RWPE1 (cell line): ENCODE data around the gene CNTNAP2.

Source experiments
- CTCF ChIA-PET: fragments of 350-600 bp; sonication (Branson Sonifier 250); formaldehyde crosslinking; extraction: SDS; loops from one replicate; lab custom pipeline; 2021; lab: Yijun Ruan, JAX
- POLR2A ChIA-PET: fragments of 400-600 bp; formaldehyde crosslinking; extraction: SDS; loops from one replicate; lab custom pipeline; 2020; ENCODE audit warnings: antibody characterized with exemption; ENCODE audit not compliant: low non-redundant PET; lab: Yijun Ruan, JAX
- DNase-seq: peaks from one replicate; pipeline ENCODE4 v3.0.0; 2012; ENCODE audit warnings: low spot score
- H3K27ac ChIP-seq: fragments of 450-650 bp; 2 replicates; pipeline ENCODE4 v1.5.1; 2017
- TF ChIP-seq, protein P1 (sequence below): fragments of 450-650 bp; conservative IDR thresholded peaks from 2 replicates; pipeline ENCODE4 v1.5.1; 2017; ENCODE audit warnings: low read depth, mild to moderate bottlenecking

CNTNAP2 gene

DNA sequence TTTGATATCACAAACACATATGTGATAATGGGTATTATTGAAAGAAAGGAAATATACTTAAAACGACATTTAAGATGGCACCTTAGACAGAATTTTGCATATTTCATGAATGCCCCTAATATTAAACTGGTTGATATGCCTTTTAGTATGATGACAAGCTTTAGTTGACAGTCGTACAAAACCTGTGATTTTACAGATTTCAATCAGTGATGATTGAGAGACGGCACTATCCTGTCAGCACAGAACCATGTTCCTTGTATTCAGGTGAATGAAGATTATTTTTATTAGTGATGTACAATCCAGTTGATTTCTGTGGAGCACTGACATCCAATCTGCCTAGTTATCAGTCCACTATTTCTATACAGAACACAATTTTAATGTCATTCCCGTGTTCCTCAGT is 333.0 kb downstream of the CNTNAP2 start:
- ChIA-PET POLR2A (no interaction called here), CTCF (no interaction called here)
- DNase-seq = no peak
- H3K27ac ChIP-seq = no peak overlapping the region
- TF ChIP-seq, protein P1, sequence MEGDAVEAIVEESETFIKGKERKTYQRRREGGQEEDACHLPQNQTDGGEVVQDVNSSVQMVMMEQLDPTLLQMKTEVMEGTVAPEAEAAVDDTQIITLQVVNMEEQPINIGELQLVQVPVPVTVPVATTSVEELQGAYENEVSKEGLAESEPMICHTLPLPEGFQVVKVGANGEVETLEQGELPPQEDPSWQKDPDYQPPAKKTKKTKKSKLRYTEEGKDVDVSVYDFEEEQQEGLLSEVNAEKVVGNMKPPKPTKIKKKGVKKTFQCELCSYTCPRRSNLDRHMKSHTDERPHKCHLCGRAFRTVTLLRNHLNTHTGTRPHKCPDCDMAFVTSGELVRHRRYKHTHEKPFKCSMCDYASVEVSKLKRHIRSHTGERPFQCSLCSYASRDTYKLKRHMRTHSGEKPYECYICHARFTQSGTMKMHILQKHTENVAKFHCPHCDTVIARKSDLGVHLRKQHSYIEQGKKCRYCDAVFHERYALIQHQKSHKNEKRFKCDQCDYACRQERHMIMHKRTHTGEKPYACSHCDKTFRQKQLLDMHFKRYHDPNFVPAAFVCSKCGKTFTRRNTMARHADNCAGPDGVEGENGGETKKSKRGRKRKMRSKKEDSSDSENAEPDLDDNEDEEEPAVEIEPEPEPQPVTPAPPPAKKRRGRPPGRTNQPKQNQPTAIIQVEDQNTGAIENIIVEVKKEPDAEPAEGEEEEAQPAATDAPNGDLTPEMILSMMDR = no peak

DNA sequence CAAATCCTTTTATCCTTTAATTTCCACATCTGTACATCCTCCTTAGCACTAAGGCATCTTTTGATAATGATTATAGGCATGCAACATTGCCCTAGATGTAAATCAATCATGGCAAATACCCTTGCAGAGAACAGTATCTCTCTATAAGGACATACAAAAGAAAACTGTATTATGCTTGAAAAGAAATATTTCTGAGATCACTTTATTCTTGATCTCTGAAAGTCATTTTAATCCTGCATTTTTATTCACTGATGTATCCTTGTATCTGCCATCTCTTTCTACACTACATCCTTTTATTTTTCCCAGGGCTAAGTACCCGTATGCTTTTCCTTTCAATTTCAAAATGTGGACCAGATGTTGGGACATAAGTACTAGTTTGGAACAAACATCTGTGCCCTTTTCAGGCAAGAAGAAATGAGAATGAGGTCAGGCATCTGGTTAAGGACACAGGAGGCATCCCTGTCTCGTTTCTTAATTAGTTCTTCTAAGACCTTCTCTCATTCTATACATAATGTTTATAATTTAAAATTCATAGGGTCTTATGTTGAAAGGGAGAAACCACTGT is 338.6 kb downstream of the CNTNAP2 start:
- no peak for DNase-seq
- POLR2A ChIA-PET = no interaction called here
- no peak overlapping the region for H3K27ac ChIP-seq
- CTCF ChIA-PET = no interaction called here
- TF ChIP-seq, protein P1 = no peak

DNA sequence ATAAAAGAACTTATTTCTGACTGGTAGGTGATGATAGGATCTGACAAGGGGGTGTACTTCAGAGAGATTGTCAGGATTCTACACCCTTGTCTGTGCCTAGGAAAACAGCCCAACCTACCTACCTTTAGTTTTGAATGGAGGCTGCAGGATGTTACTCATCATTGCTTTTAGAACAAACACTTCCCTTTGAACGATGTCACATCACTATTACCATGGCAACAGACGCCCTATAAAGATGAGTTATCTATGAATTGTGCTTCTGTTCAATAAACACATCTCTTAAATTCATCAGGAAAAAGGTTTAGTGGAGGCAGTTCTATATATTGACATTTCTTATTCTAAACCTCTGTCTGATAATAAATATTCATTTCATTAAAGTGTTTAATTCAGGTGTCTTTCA is 362.4 kb downstream of the CNTNAP2 start:
- TF ChIP-seq, protein P1 = no peak
- no peak overlapping the region for H3K27ac ChIP-seq
- CTCF ChIA-PET = no interaction called here
- DNase-seq = no peak
- POLR2A ChIA-PET = no interaction called here

DNA sequence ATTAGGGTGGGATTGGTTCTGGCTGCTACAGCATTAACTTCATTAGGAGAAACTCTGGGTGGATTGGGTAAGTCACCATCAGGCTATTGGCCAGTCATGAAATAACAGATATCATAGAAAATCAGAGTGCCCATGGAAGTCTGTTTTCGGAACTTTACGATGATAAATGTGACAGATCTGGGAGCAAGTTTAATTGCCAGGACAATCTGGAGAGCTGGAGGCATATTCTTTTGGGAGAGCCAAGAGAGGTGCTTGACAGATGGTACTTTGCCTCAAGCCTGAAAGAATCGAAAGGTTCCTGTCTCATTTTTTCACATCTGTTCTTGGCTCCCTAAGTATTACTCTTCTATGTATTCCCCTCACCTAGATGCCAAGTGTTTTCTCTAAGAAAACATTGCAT is 369.9 kb downstream of the CNTNAP2 start:
- TF ChIP-seq, protein P1 = no peak
- ChIA-PET POLR2A (no interaction called here), CTCF (no interaction called here)
- no peak for DNase-seq
- H3K27ac ChIP-seq = no peak overlapping the region

DNA sequence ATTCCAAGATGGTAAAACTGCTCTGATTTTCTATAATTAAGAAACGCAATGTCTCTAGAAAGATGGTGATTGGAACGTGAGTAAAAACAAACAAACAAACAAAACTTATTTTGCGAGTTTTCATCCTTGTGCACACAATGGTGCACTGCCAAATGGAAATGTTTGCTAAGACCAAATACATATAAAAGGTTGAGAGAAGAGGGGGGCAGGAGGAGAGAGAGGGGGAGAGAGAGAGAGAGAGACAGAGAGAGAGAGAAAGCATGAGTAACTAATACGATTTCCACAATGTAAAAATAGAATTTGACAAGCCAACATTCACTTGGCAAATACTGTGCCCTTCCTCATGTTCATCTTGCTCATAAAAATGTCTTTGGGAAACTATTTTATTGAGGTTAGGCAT is 375.4 kb downstream of the CNTNAP2 start:
- POLR2A ChIA-PET = no interaction called here
- H3K27ac ChIP-seq = no peak overlapping the region
- CTCF ChIA-PET = no interaction called here
- TF ChIP-seq, protein P1 = no peak
- DNase-seq = no peak

DNA sequence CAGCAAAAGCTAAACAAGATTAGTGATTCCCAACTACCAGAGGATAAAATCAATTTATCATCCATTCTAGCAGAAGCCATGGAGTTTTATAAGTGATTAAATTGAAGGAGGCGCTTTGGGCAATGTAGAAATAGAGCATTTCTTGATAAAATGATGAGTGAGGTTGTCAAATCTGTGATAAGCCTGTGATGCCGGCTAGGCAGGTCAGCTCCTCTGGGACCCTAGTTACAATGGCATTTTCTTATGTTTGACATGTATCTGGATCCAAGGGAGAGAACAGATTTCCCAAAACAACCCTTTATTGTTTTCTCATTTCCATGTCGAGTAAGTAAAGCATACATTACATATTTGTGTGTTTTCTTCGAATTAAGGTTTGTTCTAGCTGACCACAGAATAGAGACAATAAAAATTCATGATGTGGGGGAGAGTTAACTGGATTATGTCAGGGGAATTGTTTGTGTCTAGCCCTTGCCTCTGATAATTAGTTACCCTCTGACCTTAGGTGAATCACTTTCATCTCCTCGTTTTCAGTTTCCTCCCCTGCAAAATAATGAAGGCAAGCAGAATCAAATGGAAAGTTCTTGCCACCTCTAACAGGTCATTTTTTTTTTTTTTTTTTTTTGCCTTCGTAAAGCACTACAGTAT is 378.5 kb downstream of the CNTNAP2 start:
- H3K27ac ChIP-seq = no peak overlapping the region
- CTCF ChIA-PET = no interaction called here
- TF ChIP-seq, protein P1 = no peak
- no peak for DNase-seq
- POLR2A ChIA-PET = no interaction called here
